Measurements from ENCODE around the gene FARP1. TPM values are rescaled to one million over a fixed set of nuclear protein-coding genes. Genes with fewer than 3 reads are reported as not detected.

Gene FARP1
- total and polyA plus RNA-seq, 10 of the 15 experiments (the other 5 are each of a cell fraction or from before 2014, with no cell fraction given), result 0.17 to 6.9 (median 0.68) TPM

GRCh38 chr13:98301721-98302120 is 158.8 kb downstream of the FARP1 start:
- Histone ChIP-seq H3K27ac (ENCODE audit: control insufficient read depth, insufficient read depth) (no peak overlapping the region), H2AFZ (ENCODE audit: control insufficient read depth, low read depth, low read length) (no peak overlapping the region), H3K9me3 (replicated peaks; ENCODE audit: control insufficient read depth, insufficient read depth, low read length) (no peaks in the 10 kb centered on the region), H3K9ac (ENCODE audit: control insufficient read depth, insufficient read depth, low read length) (no peak overlapping the region), H3K36me3 (ENCODE audit: control insufficient read depth in 2 of 2, insufficient read depth in 2 of 2, low read length in 1 of 2) (no peaks in the 10 kb centered on the region), H3K79me2 (ENCODE audit: control insufficient read depth, insufficient read depth, low read length) (no peaks in the 10 kb centered on the region), H3K4me1 (ENCODE audit: control insufficient read depth, insufficient read depth, low read length) (no peaks in the 10 kb centered on the region), H3K4me2 (ENCODE audit: control insufficient read depth, insufficient read depth) (no peak overlapping the region), H4K20me1 (ENCODE audit: control insufficient read depth, insufficient read depth) (no peaks in the 10 kb centered on the region), H3K4me3 (no peak overlapping the region), H3K27me3 (replicated peaks in 1 of 2; ENCODE audit: control insufficient read depth in 2 of 2, insufficient read depth in 2 of 2, low read length in 1 of 2) (peaks cover 0 to 2% of the 10 kb centered on the region in 2 experiments; a peak in 1 of 4 replicates)
- ATAC-seq (no peak), FAIRE-seq (no peak), DNase-seq (ENCODE audit: low read depth, low spot score) (no peak)
- intact Hi-C loops (cut with micrococcal nuclease; ENCODE audit: unreplicated experiment) (no loop called here), in situ Hi-C loops (cut with MboI) (no loop called here)
- POLR2A ChIA-PET, result no interaction called here
- 58% methylated on average over 7 of the region's 7 CpGs for WGBS (ENCODE audit: insufficient coverage, insufficient replicate concordance, low lambda C conversion rate, missing lambda C conversion rate)
- SMC1A ChIA-PET (ENCODE audit: uncharacterized antibody, unreplicated experiment), result interaction anchor here (1.1 to 1.2 kb wide), 2 partner anchors 13 to 111 kb away, joined by 3 read pairs; no protein-coding TSS in a partner anchor
- RAD21 ChIA-PET (ENCODE audit: unreplicated experiment), result no interaction called here
- no TSS peak for BruUV-seq (replicated peaks)
- CTCF ChIA-PET, result interaction anchor here (1.3 kb wide), 1 partner anchor 24 kb away, joined by 4 read pairs; no protein-coding TSS in a partner anchor
- TF ChIP-seq SPI1 (IDR thresholded peaks at IDR 0.05; ENCODE audit: borderline replicate concordance, insufficient read depth, low read depth, low read length) (no peak), SIN3A (IDR thresholded peaks at IDR 0.05; ENCODE audit: low read depth, low read length) (no peak), LARP7 (IDR thresholded peaks at IDR 0.05) (no peak), SMAD1 (IDR thresholded peaks at IDR 0.05; ENCODE audit: low read depth, partially characterized antibody) (no peak), RFX5 (IDR thresholded peaks at IDR 0.05; ENCODE audit: low read depth, low read length) (no peak), PRDM15 (CRISPR knock-in tag; IDR thresholded peaks at IDR 0.05) (no peak), NR2F1 (conservative IDR thresholded peaks at IDR 0.05) (no peak), SIX5 (IDR thresholded peaks at IDR 0.05; ENCODE audit: low read depth, low read length, severe bottlenecking) (no peak), ZNF384 (IDR thresholded peaks at IDR 0.05; ENCODE audit: borderline replicate concordance, low read depth, low read length) (no peak), ELK1 (IDR thresholded peaks at IDR 0.05; ENCODE audit: low read depth, low read length) (no peak), FOXM1 (IDR thresholded peaks at IDR 0.05; ENCODE audit: low read depth, low read length) (no peak), REST (IDR thresholded peaks at IDR 0.05; ENCODE audit: low read depth, low read length) (no peak), ZNF274 (IDR thresholded peaks at IDR 0.05; ENCODE audit: insufficient read depth, insufficient read length) (no peak), TARDBP (IDR thresholded peaks at IDR 0.05; ENCODE audit: borderline replicate concordance) (no peak)
